Naive B cell (primary cell): ENCODE measurements around the gene MDN1. TPM values are rescaled to one million over a fixed set of nuclear protein-coding genes. Genes with fewer than 3 reads are reported as not detected.
"Not testable (repeated sequence)": the region's sequence is repeated elsewhere in the genome, so short reads cannot be mapped to it uniquely, and the experiment has no call there.

Experiments used
- ATAC-seq, 2 donors: fragments of 150-1000 bp; cut with Tn5 transposase; 2 replicates each; pipeline ENCODE4 v1.10.0; 2021; ENCODE audit warnings: low read depth in 2 of 2, mild to moderate bottlenecking in 2 of 2, moderate library complexity in 2 of 2
- DNase-seq: peaks from one replicate; pipeline ENCODE4 v3.0.0; 2022
- H3K27ac Mint-ChIP-seq, 6 donors: one replicate each; pipeline ENCODE4 v1.8.0; 2020 to 2022; ENCODE audit warnings: mild to moderate bottlenecking in 6 of 6, mixed read lengths in 6 of 6, moderate library complexity in 5 of 6, inconsistent platforms in 2 of 6
- H3K27me3 Mint-ChIP-seq, 3 donors: one replicate each; pipeline ENCODE4 v1.8.0; 2021 to 2022; ENCODE audit warnings: mixed read lengths in 3 of 3, mild to moderate bottlenecking in 1 of 3
- H3K36me3 Mint-ChIP-seq, 2 donors: one replicate each; pipeline ENCODE4 v1.8.0; 2020 to 2022; ENCODE audit warnings: mixed read lengths in 2 of 2, inconsistent platforms in 1 of 2, mild to moderate bottlenecking in 1 of 2
- H3K4me1 Mint-ChIP-seq, 3 donors: one replicate each; pipeline ENCODE4 v1.8.0; 2020 to 2022; ENCODE audit warnings: mixed read lengths in 3 of 3, inconsistent platforms in 1 of 3, mild to moderate bottlenecking in 1 of 3, moderate library complexity in 1 of 3
- H3K4me3 Mint-ChIP-seq, 8 donors: one replicate each; pipeline ENCODE4 v1.8.0; 2020 to 2022; ENCODE audit warnings: mild to moderate bottlenecking in 8 of 8, mixed read lengths in 8 of 8, moderate library complexity in 8 of 8, inconsistent platforms in 2 of 8
- H3K9me3 Mint-ChIP-seq, 7 donors: one replicate each; pipeline ENCODE4 v1.8.0; 2020 to 2022; ENCODE audit warnings: mixed read lengths in 7 of 7, mild to moderate bottlenecking in 5 of 7, inconsistent platforms in 2 of 7, moderate library complexity in 1 of 7
- polyA plus RNA-seq, 6 donors: library from polyadenylated mRNA; unstranded; fragments of 300-500 nt; fragmentation: Illumina TruSeq; gene quantifications; one replicate each; pipeline ENCODE4 v1.2.3, GENCODE V29; 2021; ENCODE audit warnings: low read depth in 6 of 6

Gene MDN1
- polyA plus RNA-seq, 6 donors from 2014 or later = 4.0 to 9.6 (median 5.9) TPM

GRCh38 chr6:89836639-89837222, 17.1 kb upstream of the MDN1 start:
- no peaks in the 10 kb centered on the region for H3K27me3 Mint-ChIP-seq
- peak; percentile 50 to 56 for ATAC-seq
- DNase-seq = no peak
- H3K27ac Mint-ChIP-seq = peak overlapping the region in 4 of 6 donors; percentile 37 to 91 (median 65)
- peak overlapping the region in 6 of 8 donors; percentile 12 to 72 (median 40) for H3K4me3 Mint-ChIP-seq
- H3K36me3 Mint-ChIP-seq = peaks cover 4 to 6% of the 10 kb centered on the region in 2 donors
- H3K4me1 Mint-ChIP-seq = peaks cover 29 to 70% (median 38%) of the 10 kb centered on the region in 3 donors
- H3K9me3 Mint-ChIP-seq = no peaks in the 10 kb centered on the region

DNA sequence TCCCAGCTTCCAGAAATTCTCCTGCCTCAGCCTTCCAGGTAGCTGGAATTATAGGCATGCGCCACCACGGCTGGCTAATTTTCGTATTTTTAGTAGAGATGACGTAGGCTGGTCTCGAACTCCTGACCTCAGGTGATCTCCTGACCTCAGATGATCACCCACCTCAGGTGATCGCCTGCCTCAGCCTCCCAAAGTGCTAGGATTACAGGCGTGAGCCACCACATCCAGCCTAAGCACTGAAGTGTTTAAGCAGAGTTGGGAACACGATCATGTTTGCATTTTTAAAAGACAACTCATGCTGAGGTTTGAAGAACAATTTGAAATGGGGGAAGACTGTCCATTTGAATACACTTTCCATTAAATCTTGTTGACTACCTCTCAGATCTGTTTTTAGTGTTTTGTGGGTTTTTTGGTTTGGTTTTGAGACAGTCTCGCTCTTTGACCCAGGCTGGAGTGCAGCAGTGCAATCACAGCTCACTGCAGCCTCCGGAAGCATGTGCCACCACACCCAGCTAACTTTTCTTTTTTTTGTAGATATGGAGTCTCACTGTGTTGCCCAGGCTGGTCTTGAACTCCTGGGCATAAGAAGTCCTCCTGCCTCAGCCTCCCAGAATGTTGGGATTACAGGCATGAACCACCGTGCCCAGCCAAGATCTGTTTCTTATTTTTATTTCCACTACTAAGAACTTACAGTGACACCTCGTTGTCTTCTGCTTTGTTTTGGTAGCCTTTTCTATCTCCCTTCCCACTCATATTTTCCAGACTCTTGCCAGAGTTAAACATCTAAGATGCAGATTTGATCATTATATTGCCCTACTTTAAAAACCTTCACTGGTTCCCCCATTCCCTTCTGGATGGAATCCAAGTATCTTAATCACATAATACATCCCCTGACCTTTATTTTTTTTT, 15.5 kb upstream of the MDN1 start:
- Mint-ChIP-seq H3K9me3 (no peaks in the 10 kb centered on the region), H3K4me1 (peaks cover 39 to 80% (median 49%) of the 10 kb centered on the region in 3 donors), H3K36me3 (peaks cover 4 to 6% of the 10 kb centered on the region in 2 donors), H3K27me3 (no peaks in the 10 kb centered on the region), H3K4me3 (peak overlapping the region; percentile 62 to 86 (median 76)), H3K27ac (peak overlapping the region; percentile 80 to 95 (median 89))
- ATAC-seq (peak; percentile 77), DNase-seq (peak; percentile 37)

DNA sequence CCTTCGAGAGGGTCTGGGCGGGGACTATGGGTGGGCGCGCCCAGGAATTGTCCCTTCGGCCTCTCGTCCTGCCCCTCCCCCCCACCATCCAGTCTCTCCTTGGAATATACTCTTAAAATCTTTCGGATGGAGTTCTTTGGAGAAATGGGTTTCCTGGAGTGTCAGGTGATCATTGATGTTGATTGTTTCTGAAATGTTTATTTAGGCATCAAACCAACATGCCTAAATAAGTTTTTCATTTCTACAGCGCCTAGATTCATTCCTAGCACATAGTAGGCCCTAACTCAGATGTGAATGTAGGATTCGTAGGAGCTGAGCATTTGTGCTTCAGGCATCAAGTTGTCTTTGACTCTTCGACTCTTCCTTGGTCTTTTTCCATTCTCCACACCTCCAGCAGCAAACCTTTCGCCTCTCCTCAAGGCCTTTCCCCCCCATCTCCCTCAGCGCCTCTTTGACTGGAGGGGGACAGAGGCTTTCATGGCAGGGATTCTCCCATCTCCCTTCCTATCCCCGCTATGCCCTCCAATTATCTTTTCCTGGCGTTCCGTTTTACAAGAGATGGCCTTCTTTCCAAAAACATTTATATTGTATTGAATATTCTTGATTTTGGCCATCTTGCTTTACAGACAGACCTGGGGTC, 10.7 kb upstream of the MDN1 start:
- H3K4me1 Mint-ChIP-seq = peaks cover 24 to 53% (median 29%) of the 10 kb centered on the region in 3 donors
- peak overlapping the region in 5 of 6 donors; percentile 23 to 93 (median 87) for H3K27ac Mint-ChIP-seq
- ATAC-seq (no peak), DNase-seq (no peak)
- peaks cover 0 to 6% of the 10 kb centered on the region in 2 donors for H3K36me3 Mint-ChIP-seq
- H3K9me3 Mint-ChIP-seq = no peaks in the 10 kb centered on the region
- peak overlapping the region; percentile 97 to 99 (median 98) for H3K4me3 Mint-ChIP-seq
- H3K27me3 Mint-ChIP-seq = no peaks in the 10 kb centered on the region

DNA sequence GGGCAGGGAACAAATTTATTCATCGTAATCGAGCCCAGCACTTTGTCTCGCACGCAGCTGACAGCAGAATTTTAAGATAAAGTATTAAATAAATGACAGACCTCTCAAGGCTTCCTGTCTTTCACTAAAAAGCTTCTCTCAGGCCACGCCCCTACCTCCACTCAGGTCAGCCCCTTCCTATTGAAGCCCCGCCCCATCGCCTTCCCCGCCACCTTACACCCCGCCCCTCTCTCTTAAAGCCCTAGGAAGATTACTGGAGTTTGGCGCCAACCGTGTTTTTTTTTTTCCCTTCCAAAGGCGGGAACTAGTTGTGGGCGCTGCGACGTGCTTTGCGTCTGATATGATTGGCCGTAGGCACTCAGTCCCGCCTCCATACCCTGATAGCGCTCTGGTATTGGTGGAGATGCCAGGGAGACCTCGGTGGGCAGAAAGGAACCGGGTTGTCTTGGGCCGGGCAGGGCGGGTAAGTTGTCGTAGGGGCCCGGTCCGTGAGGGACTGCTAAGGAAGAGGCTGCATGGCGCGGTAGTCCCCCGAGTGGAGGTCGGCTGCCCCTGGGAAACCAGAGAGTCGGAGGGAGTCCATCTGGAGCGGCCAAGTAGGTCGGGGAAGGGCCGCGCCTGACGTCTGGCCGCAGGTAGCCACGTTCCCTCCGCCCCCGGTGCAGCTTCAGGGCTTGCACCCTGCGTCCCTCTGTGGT, 10.0 kb upstream of the MDN1 start, which contains the start of gene CASP8AP2:
Gene CASP8AP2 (plus strand): TSS at position 409 of the 698 bp plus-strand sequence.
- peak; percentile 91 to 94 for ATAC-seq
- peak; percentile 95 for DNase-seq
- Mint-ChIP-seq H3K36me3 (peaks cover 0 to 6% of the 10 kb centered on the region in 2 donors), H3K27me3 (no peaks in the 10 kb centered on the region), H3K27ac (peak within 1 kb of the TSS; percentile 86 to 98 (median 92)), H3K4me3 (peak within 1 kb of the TSS; percentile 97 to 99 (median 98)), H3K4me1 (peaks cover 20 to 46% (median 23%) of the 10 kb centered on the region in 3 donors), H3K9me3 (no peaks in the 10 kb centered on the region)

DNA sequence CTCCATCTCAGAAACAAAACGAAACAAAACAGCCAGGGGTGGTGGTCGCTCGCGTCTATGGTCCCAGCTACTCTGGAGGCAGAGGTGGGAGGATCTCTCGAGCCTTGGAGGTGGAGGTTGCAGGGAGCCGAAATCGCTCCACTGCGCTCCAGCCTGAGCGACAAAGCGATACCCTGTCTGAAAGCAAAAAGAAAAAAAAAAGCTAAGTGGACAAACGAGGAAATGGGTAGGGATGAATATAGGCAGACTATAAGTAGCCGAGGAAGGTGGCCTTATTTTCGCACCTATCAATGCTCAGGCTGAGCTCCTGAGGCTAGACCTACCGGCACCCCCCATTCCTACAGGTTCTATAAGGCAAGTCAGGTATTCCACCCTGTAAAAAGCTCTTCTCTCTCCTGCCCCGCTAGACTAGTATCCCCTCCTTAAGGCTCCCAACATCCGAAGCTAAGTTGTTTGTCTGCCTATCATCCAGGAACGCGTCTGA, 9.4 kb upstream of the MDN1 start:
- no peak for DNase-seq

GRCh38 chr6:89828475-89828987, 8.9 kb upstream of the MDN1 start:
- Mint-ChIP-seq H3K4me1 (peaks cover 20 to 40% (median 23%) of the 10 kb centered on the region in 3 donors), H3K27ac (peak overlapping the region; percentile 86 to 98 (median 92)), H3K4me3 (peak overlapping the region; percentile 97 to 99 (median 98))
- H3K27me3 Mint-ChIP-seq, DNase-seq, H3K9me3 Mint-ChIP-seq, ATAC-seq, H3K36me3 Mint-ChIP-seq: not testable (repeated sequence)

More for the DNA sequence above, 9.4 kb upstream of the MDN1 start:
- H3K27me3 Mint-ChIP-seq = no peaks in the 10 kb centered on the region
- ATAC-seq = peak; percentile 27 to 32
- peak overlapping the region; percentile 86 to 98 (median 92) for H3K27ac Mint-ChIP-seq
- H3K4me3 Mint-ChIP-seq = peak overlapping the region; percentile 97 to 99 (median 98)
- no peaks in the 10 kb centered on the region for H3K9me3 Mint-ChIP-seq
- H3K4me1 Mint-ChIP-seq = peaks cover 20 to 43% (median 23%) of the 10 kb centered on the region in 3 donors
- peaks cover 0 to 6% of the 10 kb centered on the region in 2 donors for H3K36me3 Mint-ChIP-seq

- no peaks in the 10 kb centered on the region for H3K9me3 Mint-ChIP-seq
- no peak for ATAC-seq
- H3K27me3 Mint-ChIP-seq = no peaks in the 10 kb centered on the region
- no peaks in the 10 kb centered on the region for H3K36me3 Mint-ChIP-seq
- no peak overlapping the region for H3K27ac Mint-ChIP-seq
- H3K4me3 Mint-ChIP-seq = peak overlapping the region in 3 of 8 donors; percentile 20 to 59 (median 33)
- DNase-seq = no peak
- H3K4me1 Mint-ChIP-seq = peaks cover 14 to 17% (median 16%) of the 10 kb centered on the region in 3 donors
These were observed 6.5 kb upstream of the MDN1 start for GRCh38 chr6:89826029-89826528.

DNA sequence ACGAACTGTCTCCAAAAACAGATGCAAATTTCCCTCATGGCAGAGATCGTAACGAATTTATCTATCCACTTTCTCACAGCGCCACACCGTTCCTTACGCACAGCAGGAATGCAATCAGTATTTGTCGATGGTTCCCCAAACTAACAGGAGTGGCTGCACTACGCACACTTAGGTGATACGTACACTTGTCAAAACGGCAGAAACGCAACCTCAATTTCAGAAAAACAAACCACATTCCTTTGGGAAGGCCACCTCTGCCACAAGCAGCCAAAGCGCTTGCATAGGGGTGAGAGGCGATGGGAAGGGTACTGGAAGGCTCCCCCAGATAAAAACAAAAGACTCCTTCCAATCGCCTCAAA, 638 bp downstream of the MDN1 start:
- Mint-ChIP-seq H3K27ac (peak overlapping the region; percentile 95 to 98 (median 96)), H3K4me3 (peak overlapping the region; percentile 92 to 100 (median 98)), H3K36me3 (peaks cover 5 to 8% of the 10 kb centered on the region in 2 donors), H3K4me1 (peaks cover 27 to 49% (median 34%) of the 10 kb centered on the region in 3 donors), H3K9me3 (no peaks in the 10 kb centered on the region), H3K27me3 (no peaks in the 10 kb centered on the region)
- DNase-seq = no peak
- peak; percentile 35 to 47 for ATAC-seq

DNA sequence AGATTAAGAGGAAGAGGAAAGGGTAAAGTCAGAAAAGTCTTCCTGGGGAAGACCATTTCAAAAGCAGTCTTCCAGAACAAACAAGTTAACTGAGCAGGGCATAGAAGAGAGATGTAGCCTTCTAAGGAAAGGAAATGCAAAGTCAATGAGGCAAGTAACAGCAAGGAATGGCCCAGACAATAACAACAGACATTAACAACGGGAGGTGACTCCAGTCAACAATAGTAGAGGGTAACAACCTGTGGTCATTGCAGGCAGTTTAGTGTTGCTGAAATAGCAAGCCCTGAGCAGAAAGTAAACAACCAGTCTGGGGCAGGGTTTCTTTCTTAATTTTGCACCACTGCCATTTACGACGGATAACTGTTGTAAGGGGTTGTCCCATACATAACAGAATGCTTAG, 2.1 kb downstream of the MDN1 start:
- Mint-ChIP-seq H3K9me3 (no peaks in the 10 kb centered on the region), H3K4me3 (peak overlapping the region in 7 of 8 donors; percentile 3 to 100 (median 89)), H3K4me1 (peaks cover 27 to 49% (median 35%) of the 10 kb centered on the region in 3 donors), H3K27ac (peak overlapping the region in 3 of 6 donors; percentile 35 to 60 (median 56)), H3K36me3 (peaks cover 5 to 8% of the 10 kb centered on the region in 2 donors), H3K27me3 (no peaks in the 10 kb centered on the region)
- DNase-seq (no peak), ATAC-seq (no peak)

DNA sequence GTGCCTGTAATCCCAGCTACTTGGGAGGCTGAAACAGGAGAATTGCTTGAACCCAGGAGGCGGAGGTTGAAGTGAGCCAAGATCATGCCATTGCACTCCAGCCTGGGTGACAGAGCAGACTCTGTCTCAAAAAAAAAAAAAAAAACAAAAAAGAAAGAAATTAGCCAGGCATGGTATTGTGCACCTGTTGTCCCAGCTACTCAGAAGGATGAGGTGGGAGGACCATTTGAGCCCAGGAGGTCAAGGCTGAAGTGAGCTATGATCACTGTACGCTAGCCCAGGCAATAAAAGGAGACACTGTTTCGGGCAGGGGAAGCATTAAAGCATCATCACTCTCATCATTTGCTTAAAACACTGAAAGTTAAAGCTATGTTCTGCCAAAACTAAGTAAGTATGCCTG, 6.2 kb downstream of the MDN1 start:
- not testable (repeated sequence) for H3K4me3 Mint-ChIP-seq, DNase-seq, H3K9me3 Mint-ChIP-seq, ATAC-seq, H3K36me3 Mint-ChIP-seq, H3K27me3 Mint-ChIP-seq, H3K27ac Mint-ChIP-seq
- H3K4me1 Mint-ChIP-seq = peaks cover 12 to 31% (median 21%) of the 10 kb centered on the region in 3 donors

- Mint-ChIP-seq H3K4me3 (no peak overlapping the region), H3K27me3 (no peaks in the 10 kb centered on the region), H3K27ac (no peak overlapping the region), H3K36me3 (peaks cover 0 to 5% of the 10 kb centered on the region in 2 donors), H3K4me1 (peaks cover 7 to 12% (median 9%) of the 10 kb centered on the region in 3 donors), H3K9me3 (no peaks in the 10 kb centered on the region)
- DNase-seq = no peak
- ATAC-seq = no peak
These were observed 12.0 kb downstream of the MDN1 start for GRCh38 chr6:89807581-89807980.

DNA sequence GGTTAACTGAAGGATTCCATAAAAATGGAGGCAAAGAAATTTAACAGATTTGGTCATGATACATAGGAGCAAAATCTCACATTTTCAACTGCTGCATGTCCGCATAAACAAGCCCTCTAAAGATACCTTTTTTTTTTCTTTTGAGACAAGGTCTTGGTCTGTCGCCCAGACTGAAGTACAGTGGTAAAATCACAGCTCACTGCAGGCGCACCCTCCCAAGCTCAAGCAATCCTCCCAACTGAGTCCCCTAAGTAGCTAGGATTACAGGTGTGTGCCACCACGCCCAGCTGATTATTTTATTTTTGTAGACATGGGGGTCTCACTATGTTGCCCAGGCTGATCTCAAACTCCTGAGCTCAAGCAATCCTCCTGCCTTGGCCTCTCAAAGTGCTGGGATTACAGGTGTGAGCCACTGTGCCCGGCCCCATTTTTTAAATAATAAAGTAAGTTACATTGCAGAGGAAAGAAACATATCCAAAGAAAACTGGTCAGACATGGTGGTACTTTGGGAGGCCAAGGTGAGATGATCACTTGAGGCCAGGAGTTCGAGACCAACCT, 13.7 kb downstream of the MDN1 start:
- no peaks in the 10 kb centered on the region for H3K27me3 Mint-ChIP-seq
- H3K36me3 Mint-ChIP-seq = peaks cover 0 to 5% of the 10 kb centered on the region in 2 donors
- ATAC-seq (no peak), DNase-seq (no peak)
- H3K4me3 Mint-ChIP-seq = no peak overlapping the region
- H3K9me3 Mint-ChIP-seq = no peaks in the 10 kb centered on the region
- peaks cover 7 to 12% (median 9%) of the 10 kb centered on the region in 3 donors for H3K4me1 Mint-ChIP-seq
- H3K27ac Mint-ChIP-seq = peak overlapping the region in 2 of 6 donors; percentile 60 to 70
